ENCODE data around the gene SARS1. TPM values are rescaled to one million over a fixed set of nuclear protein-coding genes. Genes with fewer than 3 reads are reported as not detected.

The SARS1 gene
- polyA plus RNA-seq, 1 experiment: 411 TPM

DNA sequence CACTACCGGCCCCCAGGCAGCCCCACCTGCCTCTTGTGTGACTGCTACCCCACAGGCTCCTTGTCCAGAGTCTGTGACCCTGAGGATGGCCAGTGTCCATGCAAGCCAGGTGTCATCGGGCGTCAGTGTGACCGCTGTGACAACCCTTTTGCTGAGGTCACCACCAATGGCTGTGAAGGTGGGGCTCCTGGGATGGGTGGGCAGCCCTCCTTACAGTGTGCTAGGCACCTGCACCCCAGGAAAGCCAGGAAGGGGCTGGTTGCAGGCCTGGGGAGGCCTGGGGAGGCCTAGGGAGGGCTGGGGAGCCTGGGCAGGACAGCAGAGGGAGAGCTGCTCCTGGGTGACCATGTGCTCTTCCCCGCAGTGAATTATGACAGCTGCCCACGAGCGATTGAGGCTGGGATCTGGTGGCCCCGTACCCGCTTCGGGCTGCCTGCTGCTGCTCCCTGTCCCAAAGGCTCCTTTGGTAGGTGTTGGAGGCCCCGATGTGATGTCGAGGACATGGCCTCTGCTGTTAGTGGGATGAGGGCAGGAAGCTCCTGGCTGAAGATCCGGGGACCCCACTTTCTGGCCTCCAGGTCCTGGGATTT lies 52.1 kb downstream of the SARS1 start:
- H3K27me3 ChIP-seq (ENCODE audit: control insufficient read depth, insufficient read depth, low read length): no peaks in the 10 kb centered on the region
- no peak overlapping the region for H3K4me3 ChIP-seq (ENCODE audit: low read depth, low read length)
- no peak for DNase-seq (ENCODE audit: low read depth)
- ChIA-PET CTCF (interaction anchor here (0.9 to 7.5 kb wide), 5 partner anchors 11 to 266 kb away, joined by 3 to 77 read pairs (median 20); partner anchors contain the start of gene SORT1), POLR2A (no interaction called here)
- no peak for TF ChIP-seq CTCF (IDR thresholded peaks at IDR 0.05; ENCODE audit: insufficient read depth, low read depth, low read length)
- no peaks in the 10 kb centered on the region; the same call in none of the 2 replicates for H3K36me3 ChIP-seq (ENCODE audit: control insufficient read depth, insufficient read depth, low read length)

DNA sequence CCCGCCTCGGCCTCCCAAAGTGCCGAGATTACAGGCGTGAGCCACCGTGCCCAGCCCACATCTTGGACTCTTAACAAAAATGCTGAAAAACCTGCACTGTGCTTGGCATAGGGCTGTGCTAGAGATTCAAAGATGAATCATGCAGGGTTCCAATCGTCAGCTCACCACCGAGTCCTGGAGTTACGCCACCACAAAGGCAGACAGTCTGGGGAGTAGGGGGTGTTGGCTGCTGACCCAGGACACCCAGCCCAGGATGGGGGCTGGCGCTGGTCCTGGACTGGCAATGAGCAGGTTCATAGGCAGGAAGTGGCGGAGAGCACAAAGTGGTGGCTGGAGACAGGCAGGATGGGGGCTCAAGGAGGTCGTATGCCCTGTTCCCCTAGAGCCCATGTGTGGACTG lies 53.2 kb downstream of the SARS1 start:
- ChIA-PET POLR2A (no interaction called here), CTCF (interaction anchor here (4.0 to 7.5 kb wide), 2 partner anchors 132 to 265 kb away, joined by 20 to 77 read pairs; partner anchors contain the start of gene SORT1)
- no peaks in the 10 kb centered on the region for H3K27me3 ChIP-seq (ENCODE audit: control insufficient read depth, insufficient read depth, low read length)
- DNase-seq (ENCODE audit: low read depth): no peak
- H3K4me3 ChIP-seq (ENCODE audit: low read depth, low read length): no peak overlapping the region
- no peak for TF ChIP-seq CTCF (IDR thresholded peaks at IDR 0.05; ENCODE audit: insufficient read depth, low read depth, low read length)
- no peaks in the 10 kb centered on the region; the same call in none of the 2 replicates for H3K36me3 ChIP-seq (ENCODE audit: control insufficient read depth, insufficient read depth, low read length)

GRCh38 chr1:109267743-109268300 lies 54.1 kb downstream of the SARS1 start:
- no peak for DNase-seq (ENCODE audit: low read depth)
- CTCF ChIA-PET: interaction anchor here (0.6 to 7.5 kb wide), 5 partner anchors 11 to 265 kb away, joined by 3 to 77 read pairs (median 6); partner anchors contain the start of gene SORT1

DNA sequence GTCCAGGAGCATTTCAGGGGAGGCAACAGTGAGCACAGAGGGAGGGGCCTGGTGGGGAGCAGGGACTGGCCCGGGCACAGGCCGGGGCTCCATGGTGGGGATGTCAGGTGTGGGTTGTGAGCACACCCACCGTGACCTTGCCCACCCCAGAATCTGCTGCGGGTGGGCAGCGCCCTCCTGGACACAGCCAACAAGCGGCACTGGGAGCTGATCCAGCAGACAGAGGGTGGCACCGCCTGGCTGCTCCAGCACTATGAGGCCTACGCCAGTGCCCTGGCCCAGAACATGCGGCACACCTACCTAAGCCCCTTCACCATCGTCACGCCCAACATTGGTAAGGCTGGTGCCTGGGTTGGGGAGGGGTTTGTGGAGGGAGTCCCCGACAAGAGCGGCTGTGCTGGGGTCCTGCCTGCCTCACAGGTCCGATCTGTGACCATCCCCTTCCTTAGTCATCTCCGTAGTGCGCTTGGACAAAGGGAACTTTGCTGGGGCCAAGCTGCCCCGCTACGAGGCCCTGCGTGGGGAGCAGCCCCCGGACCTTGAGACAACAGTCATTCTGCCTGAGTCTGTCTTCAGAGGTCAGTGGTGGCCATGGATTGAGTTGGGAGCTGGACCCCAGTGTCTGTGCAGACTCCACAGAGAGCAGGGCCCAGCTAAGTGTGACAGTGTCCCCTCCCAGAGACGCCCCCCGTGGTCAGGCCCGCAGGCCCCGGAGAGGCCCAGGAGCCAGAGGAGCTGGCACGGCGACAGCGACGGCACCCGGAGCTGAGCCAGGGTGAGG lies 54.9 kb downstream of the SARS1 start:
- POLR2A ChIA-PET: no interaction called here

More at GRCh38 chr1:109267743-109268300, 54.1 kb downstream of the SARS1 start:
- Histone ChIP-seq H3K36me3 (ENCODE audit: control insufficient read depth, insufficient read depth, low read length) (no peaks in the 10 kb centered on the region; the same call in none of the 2 replicates), H3K27me3 (ENCODE audit: control insufficient read depth, insufficient read depth, low read length) (no peaks in the 10 kb centered on the region), H3K4me3 (ENCODE audit: low read depth, low read length) (no peak overlapping the region)
- no peak for TF ChIP-seq CTCF (IDR thresholded peaks at IDR 0.05; ENCODE audit: insufficient read depth, low read depth, low read length)
- POLR2A ChIA-PET: no interaction called here

More for the DNA sequence above, 54.9 kb downstream of the SARS1 start:
- Histone ChIP-seq H3K36me3 (ENCODE audit: control insufficient read depth, insufficient read depth, low read length) (no peaks in the 10 kb centered on the region; the same call in none of the 2 replicates), H3K27me3 (ENCODE audit: control insufficient read depth, insufficient read depth, low read length) (no peaks in the 10 kb centered on the region), H3K4me3 (ENCODE audit: low read depth, low read length) (no peak overlapping the region)
- CTCF ChIA-PET: interaction anchor here (0.6 to 7.5 kb wide), 7 partner anchors 9 to 264 kb away, joined by 3 to 77 read pairs (median 5); partner anchors contain the start of gene SORT1
- DNase-seq (ENCODE audit: low read depth): no peak
- TF ChIP-seq CTCF (IDR thresholded peaks at IDR 0.05; ENCODE audit: insufficient read depth, low read depth, low read length): no peak

All from BJ (cell line).